Activated T-cell treated with anti-CD3 and anti-CD28 coated beads for 1 hour (primary cell): ENCODE data around the gene KRTAP2-4.
"Not testable (repeated sequence)": the region's sequence is repeated elsewhere in the genome, so short reads cannot be mapped to it uniquely, and the experiment has no call there.

Experiments
- DNase-seq: peaks from one replicate; pipeline ENCODE4 v3.0.0-alpha.2; 2020; ENCODE audit warnings: low read depth

Gene KRTAP2-4, protein sequence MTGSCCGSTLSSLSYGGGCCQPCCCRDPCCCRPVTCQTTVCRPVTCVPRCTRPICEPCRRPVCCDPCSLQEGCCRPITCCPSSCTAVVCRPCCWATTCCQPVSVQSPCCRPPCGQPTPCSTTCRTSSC

DNA sequence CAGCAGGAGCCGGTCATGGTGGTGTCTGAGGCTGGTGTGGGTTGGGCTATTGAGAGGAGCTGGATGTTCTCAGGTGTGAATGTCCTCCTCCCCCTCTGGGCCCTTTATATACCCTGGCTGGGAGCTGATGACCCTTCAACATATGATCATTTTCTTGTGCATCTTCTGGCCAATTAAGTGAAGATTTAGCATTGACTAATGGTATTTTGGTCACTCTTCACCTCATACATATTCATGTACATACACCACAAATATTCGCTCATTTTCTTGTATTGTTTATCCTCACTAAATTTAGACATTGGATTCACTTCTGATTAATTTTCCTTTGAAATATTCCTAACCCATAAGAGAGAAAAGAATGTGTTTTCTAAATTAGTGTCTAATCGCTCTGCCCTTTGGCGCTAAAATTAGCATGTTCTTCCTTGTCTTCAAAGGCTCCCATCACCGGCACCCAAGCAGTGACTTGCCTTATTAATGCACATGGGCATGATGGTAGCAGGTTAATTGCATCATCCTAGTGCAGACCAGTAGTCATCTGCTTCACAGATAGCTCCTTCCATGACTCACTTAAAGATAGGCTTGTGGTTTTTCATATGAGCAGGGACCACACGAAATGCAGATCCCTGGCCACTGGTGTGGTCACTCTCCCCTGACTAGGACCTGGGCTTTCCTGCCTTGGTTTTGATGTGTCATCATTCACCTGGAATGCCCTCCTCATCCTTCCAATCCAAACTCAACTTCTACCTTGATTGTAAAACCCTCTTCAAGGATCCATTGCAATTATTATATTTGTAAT lies at the start of gene KRTAP2-4:
Gene KRTAP2-4, minus strand, starts transcription at position 51 of the 796 bp plus-strand sequence. Its CDS starts 34 bp downstream, at position 17.
- DNase-seq: no peak

DNA sequence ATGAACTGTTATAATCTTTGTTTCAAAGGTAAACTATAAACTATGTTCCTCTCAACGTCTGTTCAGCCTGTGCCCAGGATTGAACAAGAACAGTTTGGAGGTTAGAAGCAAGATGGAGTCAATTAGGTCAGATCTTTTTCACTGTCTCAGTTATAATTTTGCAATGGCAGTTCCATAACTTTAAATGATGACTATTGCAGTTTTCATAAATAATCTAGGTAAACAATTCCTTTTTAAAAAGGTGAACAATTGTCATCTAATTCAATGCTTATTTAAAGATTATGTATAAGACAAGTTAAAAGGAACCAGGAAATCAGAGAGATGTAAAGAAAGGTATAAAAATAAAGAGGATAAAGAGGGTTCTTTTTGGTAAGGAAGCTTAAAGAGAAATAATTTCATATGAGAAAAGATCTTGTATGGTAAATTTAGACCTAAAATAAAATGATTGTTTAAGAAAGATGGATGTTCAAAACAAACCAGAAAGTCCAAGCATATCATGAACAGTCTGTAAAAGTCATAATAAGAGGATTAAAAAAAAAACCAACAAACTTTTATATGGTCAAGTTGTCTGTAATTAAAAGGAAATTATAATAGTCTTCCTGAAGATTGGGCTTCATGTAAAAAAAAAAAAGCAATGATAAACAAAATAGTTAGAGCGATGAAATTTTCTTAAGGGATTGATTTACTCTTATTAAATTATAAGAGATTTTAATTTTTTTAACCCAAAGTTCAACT lies 45.6 kb upstream of the KRTAP2-4 start:
- DNase-seq: no peak

DNA sequence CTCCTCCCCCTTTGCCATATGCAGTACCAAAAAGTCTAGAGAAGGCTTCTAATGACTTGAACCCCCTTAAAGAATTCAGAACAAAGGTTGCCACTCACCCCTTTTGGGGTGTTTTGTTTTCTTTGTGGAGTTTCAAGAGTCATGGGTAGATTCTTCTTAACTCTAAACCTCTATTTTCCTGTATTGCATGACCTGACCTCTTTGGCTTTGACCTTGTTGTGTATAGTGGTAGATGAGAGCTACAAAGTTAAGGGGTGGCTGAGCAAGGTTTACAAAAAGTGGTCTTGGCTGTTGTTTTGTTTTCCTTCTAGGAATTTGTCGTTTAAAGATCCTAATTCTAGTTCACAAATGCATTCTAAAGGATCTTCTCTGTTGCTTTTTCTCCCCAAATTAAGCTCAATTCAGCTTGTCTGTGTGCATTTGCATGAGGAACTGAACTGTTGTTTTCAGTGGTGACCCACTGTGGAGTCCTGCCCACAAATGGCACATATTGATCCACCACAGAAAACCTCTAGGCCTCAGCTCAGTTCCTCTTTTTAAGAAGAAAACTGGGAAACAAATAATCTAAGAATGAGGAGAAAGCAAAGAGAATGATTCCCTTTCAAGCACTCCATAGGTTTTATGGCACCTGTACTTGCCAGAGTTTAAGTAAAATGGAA lies 43.2 kb upstream of the KRTAP2-4 start:
- not testable (repeated sequence) for DNase-seq

DNA sequence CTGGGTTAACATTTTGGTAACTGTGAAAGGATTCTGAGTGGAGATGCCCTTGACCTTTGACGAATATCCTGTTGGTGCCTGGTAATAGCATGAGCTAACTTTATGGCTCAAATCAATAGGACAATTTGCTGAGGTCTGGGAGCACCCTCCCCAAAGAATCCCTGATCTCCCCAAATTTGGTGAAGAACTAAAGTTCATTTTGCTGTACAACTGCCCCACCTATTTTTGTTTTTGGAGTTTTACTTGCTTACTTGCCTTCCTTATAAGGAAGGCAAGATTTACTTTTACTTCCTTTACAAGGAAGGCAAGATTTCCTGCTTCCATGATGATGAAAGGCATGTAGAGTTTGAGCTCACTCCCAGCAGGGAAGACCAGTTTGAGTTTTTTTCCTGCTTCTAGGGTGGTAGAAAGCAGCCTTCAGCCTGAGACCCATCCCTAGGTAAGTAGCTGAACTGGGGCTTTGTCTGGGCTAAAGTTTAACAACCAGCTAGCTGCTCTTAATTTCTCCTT lies 42.3 kb upstream of the KRTAP2-4 start:
- no peak for DNase-seq

DNA sequence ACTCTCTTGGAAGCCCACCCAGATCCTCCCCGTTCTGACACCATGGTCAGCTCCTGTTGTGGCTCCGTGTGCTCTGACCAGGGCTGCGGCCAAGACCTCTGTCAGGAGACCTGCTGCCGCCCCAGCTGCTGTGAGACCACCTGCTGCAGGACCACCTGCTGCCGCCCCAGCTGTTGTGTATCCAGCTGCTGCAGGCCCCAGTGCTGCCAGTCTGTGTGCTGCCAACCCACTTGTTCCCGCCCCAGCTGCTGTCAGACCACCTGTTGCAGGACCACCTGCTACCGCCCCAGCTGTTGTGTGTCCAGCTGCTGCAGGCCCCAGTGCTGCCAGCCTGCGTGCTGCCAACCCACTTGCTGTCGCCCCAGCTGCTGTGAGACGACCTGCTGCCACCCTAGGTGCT lies 39.7 kb upstream of the KRTAP2-4 start, which contains the start of gene KRTAP4-9:
Gene KRTAP4-9, plus strand, starts transcription at position 43 of the 400 bp plus-strand sequence. Its CDS starts 0 bp downstream, at position 43.
- DNase-seq: not testable (repeated sequence)

DNA sequence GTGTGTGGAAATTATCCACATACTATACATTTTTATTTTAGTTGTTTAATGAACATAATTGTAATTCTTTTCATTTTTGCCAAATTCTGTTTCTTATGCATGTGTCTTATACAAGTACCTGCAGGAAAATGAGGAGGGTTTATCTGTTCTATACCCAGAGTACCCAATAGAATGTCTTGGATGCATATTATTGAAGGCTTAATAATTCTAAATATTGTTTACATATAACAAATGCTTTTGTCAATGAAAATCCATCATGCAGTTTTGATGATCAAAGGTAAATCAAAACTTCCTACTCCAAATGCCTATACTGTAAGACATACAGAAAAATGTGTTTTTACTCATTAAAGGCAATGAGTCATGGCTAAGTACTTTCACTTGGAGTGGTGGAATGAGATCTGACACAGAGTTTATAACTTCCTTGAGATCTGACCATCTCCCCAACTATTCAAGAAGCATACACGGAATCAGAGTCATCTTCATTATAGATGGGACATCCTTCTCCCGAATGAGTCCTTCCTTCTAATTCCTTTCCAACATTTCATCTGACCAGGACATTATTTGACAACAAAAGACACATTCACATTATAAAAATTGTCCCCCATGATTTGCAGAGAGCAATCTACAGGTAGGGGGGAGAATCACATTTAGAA lies 38.8 kb upstream of the KRTAP2-4 start:
- DNase-seq: not testable (repeated sequence)

DNA sequence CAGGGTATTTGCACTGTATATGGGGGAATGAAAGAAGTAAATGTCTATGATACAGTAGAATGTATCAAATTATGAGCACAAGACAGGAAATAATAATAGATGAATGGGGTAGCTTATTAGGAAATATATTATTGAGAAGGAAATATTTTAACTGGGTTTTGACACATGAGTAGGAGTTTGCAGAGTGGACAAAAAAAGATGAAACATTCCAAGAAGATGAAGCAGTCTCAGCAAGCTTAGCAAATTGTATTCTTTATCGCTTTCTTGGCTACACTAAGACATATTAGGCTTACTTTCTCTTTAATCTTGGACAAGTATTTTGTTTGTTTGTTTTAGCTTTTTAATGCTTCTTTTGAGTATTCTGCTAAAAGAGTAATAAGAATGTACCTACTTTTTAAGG lies 38.2 kb upstream of the KRTAP2-4 start:
- DNase-seq: no peak

DNA sequence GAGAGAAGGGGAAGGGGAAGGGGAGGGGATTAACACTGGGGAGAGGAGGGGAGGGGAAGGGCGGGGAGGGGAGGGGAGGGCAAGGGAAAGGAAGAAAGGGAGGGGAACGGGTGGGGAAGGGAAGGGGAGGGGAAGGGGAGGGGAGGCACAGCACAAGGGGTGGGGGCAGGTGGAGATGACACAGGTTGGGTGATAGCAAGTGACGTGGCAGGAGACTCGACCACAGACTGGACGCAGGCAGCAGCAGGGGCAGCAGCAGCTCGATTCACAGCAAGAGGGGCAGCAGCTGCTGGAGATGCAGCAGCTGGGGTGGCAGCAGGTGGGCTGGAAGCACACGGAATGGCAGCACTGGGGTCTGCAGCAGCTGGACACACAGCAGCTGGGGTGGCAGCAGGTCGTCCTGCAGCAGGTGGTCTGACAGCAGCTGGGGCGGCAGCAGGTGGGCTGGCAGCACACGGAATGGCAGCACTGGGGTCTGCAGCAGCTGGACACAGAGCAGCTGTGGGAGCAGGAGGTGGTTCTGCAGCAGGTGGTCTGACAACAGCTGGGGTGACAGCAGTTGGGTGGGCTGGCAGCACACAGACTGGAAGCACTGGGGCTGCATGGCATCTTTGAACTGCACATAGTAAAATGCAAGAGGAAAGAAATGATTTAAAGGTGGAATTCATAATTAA lies 36.0 kb upstream of the KRTAP2-4 start, which contains the start of gene KRTAP4-16:
Gene KRTAP4-16, minus strand, starts transcription at position 624 of the 674 bp plus-strand sequence. Its CDS starts 0 bp downstream, at position 624.
- no peak for DNase-seq

DNA sequence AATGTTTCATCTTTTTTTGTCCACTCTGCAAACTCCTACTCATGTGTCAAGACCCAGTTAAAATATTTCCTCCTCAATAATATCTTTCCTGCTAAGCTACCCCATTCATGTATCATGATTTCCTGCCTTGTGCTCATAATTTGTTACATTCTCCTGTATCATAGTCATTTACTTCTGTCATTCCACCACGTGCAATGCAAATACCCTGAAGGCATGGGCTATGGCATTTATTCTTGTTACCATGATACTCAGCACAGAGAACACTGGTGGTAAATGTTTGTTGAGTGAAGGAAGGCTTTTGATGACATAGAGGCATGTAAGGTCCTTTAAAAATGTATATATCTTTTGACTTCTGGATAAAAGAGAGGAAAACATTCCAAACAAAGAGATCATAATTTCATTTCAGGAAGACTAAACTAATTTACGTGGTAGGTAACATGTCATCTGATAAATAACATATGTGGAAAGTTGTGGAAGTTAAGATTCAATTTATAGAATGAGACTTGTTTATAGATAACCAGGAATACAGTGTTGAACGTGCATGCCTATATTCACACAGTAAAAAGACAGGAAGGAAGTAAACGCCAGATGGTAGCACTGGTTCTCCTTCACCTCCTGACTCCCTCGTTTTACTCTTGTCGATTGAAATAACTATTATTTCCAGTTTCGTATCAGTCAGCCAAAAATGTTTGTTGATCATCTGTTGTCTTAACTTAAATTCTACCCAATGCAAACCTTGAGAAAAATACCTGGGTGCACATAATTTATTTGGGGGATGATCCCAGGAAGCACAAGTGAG lies 34.2 kb upstream of the KRTAP2-4 start:
- DNase-seq: not testable (repeated sequence)

DNA sequence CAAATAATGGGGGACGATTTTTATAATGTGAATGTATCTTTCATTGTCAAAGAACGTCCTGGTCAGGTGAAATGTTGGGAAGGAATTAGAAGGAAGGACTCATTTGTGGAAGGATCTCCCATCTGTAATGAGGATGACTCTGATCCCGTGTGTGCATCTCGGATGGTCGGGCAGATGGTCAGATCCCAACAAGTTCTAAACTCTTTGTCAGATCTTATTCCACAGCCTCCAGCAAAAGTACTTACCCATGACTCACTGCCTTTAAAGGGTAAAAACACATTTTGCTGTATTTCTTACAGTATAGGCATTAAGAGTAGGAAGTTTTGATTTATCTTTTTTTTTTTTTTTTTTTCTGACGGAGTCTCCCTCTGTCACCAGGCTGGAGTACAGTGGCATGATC lies 32.8 kb upstream of the KRTAP2-4 start:
- DNase-seq: no peak

DNA sequence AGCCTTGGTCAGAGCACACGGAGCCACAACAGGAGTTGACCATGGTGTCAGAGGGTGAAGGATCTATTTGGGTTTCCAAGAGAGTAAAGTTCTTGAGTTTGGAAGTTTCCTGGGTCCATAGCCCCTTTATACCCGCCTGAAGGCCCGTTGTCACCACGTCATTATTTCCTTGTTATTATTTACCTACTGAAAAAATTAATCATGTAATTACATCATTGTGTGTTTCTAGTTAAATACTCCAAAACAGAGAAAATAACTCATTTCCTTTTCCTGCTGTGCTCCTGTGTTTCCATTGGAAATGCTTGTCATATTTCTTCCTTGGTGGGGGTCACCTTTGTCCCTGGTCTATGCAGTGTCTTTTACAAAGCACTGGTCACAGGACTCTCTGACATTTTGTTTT lies 32.4 kb upstream of the KRTAP2-4 start, which contains the start of gene KRTAP4-8:
Gene KRTAP4-8, minus strand, starts transcription at position 101 of the 400 bp plus-strand sequence. Its CDS starts 58 bp downstream, at position 43.
- no peak for DNase-seq

DNA sequence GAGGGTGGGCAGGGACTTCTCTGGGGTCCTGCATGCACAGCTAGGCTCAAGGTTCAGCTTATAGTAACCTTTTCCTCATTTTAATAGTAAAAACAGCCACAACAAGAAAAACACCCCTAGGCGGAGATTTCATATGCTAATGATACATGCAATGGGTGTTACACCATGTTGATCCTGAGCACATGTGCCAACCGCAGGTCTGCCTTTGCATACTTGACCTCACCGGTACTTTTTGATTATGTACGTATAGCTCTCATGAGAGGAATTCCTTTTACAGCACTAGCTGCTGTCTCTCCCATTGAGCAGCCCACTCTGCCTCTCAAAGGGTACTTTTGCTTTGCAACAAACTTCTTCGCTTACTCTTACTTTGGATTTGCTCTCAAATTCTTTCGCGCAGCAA lies 30.4 kb upstream of the KRTAP2-4 start:
- no peak for DNase-seq

DNA sequence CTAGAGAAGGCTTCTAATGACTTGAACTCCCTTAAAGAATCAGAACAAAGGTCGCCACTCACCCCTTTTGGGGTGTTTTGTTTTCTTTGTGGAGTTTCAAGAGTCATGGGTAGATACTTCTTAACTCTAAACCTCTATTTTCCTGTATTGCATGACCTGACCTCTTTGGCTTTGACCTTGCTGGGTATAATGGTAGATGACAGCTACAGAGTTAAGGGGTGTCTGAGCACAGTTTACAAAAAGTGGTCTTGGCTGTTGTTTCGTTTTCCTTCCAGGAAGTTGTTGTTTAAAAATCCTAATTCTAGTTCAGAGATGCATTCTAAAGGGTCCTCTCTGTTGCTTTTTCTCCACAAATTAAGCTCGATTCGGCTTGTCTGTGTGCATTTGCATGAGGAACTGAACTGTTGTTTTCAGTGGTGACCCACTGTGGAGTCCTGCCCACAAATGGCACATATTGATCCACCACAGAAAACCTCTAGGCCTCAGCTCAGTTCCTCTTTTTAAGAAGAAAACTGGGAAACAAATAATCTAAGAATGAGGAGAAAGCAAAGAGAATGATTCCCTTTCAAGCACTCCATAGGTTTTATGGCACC lies 23.2 kb upstream of the KRTAP2-4 start:
- not testable (repeated sequence) for DNase-seq

DNA sequence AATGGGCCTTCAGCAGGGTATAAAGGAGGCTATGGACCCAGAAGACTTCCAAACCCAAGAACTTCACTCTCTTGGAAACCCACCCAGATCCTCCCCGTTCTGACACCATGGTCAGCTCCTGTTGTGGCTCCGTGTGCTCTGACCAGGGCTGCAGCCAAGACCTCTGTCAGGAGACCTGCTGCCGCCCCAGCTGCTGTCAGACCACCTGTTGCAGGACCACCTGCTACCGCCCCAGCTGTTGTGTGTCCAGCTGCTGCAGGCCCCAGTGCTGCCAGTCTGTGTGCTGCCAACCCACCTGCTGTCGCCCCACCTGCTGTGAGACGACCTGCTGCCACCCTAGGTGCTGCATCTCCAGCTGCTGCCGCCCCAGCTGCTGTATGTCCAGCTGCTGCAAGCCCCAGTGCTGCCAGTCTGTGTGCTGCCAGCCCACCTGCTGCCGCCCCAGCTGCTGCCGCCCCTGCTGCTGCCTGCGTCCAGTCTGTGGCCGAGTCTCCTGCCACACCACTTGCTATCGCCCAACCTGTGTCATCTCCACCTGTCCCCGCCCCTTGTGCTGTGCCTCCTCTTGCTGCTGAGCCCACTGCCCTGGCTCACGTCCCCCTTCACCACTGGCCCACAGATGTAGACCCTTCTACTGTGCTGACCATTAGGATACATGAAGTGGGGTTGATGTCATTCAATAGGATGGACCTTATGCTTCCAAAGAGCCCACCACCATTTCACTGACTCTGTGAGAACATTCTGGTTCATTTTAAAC lies 18.6 kb upstream of the KRTAP2-4 start, which contains the start of gene KRTAP4-7:
Gene KRTAP4-7, plus strand, starts transcription at position 51 of the 757 bp plus-strand sequence. Its CDS starts 57 bp downstream, at position 108.
- DNase-seq: not testable (repeated sequence)

DNA sequence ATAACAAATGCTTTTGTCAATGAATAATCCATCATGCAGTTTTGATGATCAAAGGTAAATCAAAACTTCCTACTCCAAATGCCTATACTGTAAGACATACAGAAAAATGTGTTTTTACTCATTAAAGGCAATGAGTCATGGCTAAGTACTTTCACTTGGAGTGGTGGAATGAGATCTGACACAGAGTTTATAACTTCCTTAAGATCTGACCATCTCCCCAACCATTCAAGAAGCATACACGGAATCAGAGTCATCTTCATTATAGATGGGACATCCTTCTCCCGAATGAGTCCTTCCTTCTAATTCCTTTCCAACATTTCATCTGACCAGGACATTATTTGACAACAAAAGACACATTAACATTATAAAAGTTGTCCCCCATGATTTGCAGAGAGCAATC lies 17.7 kb upstream of the KRTAP2-4 start:
- not testable (repeated sequence) for DNase-seq

DNA sequence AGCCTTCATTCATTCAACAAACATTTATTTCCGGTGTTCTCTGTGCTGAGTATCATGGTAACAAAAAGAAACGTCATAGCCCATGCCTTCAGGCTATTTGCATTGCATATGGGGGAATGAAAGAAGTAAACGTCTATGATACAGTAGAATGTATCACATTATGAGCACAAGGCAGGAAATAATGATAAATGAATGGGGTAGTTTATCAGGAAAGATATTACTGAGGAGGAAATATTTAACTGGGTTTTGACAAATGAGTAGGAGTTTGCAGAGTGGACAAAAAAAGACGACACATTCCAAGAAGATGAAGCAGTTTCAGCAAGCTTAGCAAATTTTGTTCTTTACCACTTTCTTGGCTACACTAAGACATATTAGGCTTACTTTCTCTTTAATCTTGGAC lies 16.9 kb upstream of the KRTAP2-4 start:
- no peak for DNase-seq

DNA sequence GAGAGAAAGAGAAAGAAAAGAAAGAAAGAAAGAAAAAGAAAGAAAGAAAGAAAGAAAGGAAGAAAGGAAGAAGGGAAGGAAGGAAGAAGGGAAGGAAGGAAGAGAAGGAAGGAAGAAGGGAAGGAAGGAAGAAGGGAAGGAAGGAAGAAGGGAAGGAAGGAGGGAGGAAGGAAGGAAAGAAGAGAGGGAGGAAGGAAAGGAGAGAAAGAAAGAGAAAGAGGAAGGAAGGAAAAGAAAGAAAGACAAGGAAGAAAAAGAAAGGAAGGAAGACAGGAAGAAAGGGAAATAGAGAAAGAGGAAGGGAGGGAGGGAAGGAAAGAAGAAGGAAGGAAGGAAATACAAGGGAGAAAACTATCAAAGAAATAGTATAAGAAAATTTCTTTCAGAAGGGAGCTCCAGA lies 11.1 kb upstream of the KRTAP2-4 start:
- DNase-seq: no peak

DNA sequence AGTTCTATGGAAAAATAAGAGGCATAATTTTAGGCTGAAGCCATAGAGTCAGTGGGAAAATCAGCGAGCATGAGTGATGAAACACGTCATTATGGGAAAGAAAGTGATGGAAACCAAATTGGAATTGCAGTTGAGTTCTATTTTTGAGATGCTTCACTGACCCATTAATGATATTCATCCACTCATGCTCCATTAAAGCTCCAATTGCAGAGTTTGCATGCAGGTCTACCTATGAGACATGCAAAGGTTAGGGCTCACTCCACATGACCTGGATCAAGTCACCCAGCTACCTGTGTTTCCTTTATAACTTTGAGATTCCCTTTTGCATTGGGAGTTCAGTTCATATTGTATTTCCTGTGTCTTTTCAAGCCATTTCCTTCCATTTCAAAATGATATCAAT lies 8.0 kb upstream of the KRTAP2-4 start:
- no peak for DNase-seq
